Activated T-cell treated with anti-CD3 and anti-CD28 coated beads, Interleukin-2, amount 50 U/mL, for 1 hour (primary cell): ENCODE results near the gene ADGRA1.
"Not testable (repeated sequence)": the region's sequence is repeated elsewhere in the genome, so short reads cannot be mapped to it uniquely, and the experiment has no call there.

Source experiments
- DNase-seq: peaks from one replicate; pipeline ENCODE4 v3.0.0-alpha.2; 2020

ADGRA1 gene

GRCh38 chr10:133097961-133098360 is 10.2 kb downstream of the ADGRA1 start:
- DNase-seq, result no peak

GRCh38 chr10:133098426-133099124 is 10.9 kb downstream of the ADGRA1 start:
- no peak for DNase-seq

- DNase-seq, result no peak
These were observed 11.8 kb downstream of the ADGRA1 start for GRCh38 chr10:133099571-133099970.

GRCh38 chr10:133100186-133100585 is 12.5 kb downstream of the ADGRA1 start:
- DNase-seq, result no peak

- no peak for DNase-seq
These were observed 13.1 kb downstream of the ADGRA1 start for GRCh38 chr10:133100706-133101415.

- DNase-seq, result no peak
These were observed 13.7 kb downstream of the ADGRA1 start for GRCh38 chr10:133101416-133101810.

- no peak for DNase-seq
These were observed 14.8 kb downstream of the ADGRA1 start for GRCh38 chr10:133102415-133103095.

- no peak for DNase-seq
These were observed 15.7 kb downstream of the ADGRA1 start for GRCh38 chr10:133103311-133103910.

GRCh38 chr10:133104068-133104962 is 16.6 kb downstream of the ADGRA1 start:
- DNase-seq, result no peak

- DNase-seq, result no peak
These were observed 17.4 kb downstream of the ADGRA1 start for GRCh38 chr10:133104963-133105640.

- no peak for DNase-seq
These were observed 18.1 kb downstream of the ADGRA1 start for GRCh38 chr10:133105686-133106390.

- no peak for DNase-seq
These were observed 18.8 kb downstream of the ADGRA1 start for GRCh38 chr10:133106516-133106915.

GRCh38 chr10:133107442-133107841 is 19.7 kb downstream of the ADGRA1 start:
- no peak for DNase-seq

GRCh38 chr10:133109711-133110110 is 22.0 kb downstream of the ADGRA1 start:
- DNase-seq, result no peak

GRCh38 chr10:133110133-133110532 is 22.4 kb downstream of the ADGRA1 start:
- no peak for DNase-seq

GRCh38 chr10:133110609-133111275 is 23.0 kb downstream of the ADGRA1 start:
- DNase-seq, result no peak

GRCh38 chr10:133111640-133112039 is 23.9 kb downstream of the ADGRA1 start:
- DNase-seq, result not testable (repeated sequence)

- no peak for DNase-seq
These were observed 25.6 kb downstream of the ADGRA1 start for GRCh38 chr10:133113146-133113830.

- no peak for DNase-seq
These were observed 26.1 kb downstream of the ADGRA1 start for GRCh38 chr10:133113847-133114246.

GRCh38 chr10:133114251-133114650 is 26.5 kb downstream of the ADGRA1 start:
- no peak for DNase-seq
